Right lung (tissue), 5 donors: ENCODE data around the gene DDX25. TPM values are rescaled to one million over a fixed set of nuclear protein-coding genes. Genes with fewer than 3 reads are reported as not detected.
"Not testable (repeated sequence)": the region's sequence is repeated elsewhere in the genome, so short reads cannot be mapped to it uniquely, and the experiment has no call there.

ENCODE experiments used
- DNase-seq, 2 donors: peaks; one replicate each; pipeline ENCODE4 v3.0.0-alpha.2; 2013
- polyA plus RNA-seq, 5 donors: library from polyadenylated mRNA; unstranded; fragments of 120-200 nt; gene quantifications; one replicate each; pipeline versions ENCODE4 v1.2.1 to v1.2.3, GENCODE V29; 2013; ENCODE audit warnings: inconsistent platforms in 1 of 5, low replicate concordance in 1 of 5; ENCODE audit not compliant: insufficient read length in 5 of 5, insufficient read depth in 1 of 5

The DDX25 gene
- polyA plus RNA-seq, 5 donors: 0.94 to 2.6 (median 2.0) TPM

DNA sequence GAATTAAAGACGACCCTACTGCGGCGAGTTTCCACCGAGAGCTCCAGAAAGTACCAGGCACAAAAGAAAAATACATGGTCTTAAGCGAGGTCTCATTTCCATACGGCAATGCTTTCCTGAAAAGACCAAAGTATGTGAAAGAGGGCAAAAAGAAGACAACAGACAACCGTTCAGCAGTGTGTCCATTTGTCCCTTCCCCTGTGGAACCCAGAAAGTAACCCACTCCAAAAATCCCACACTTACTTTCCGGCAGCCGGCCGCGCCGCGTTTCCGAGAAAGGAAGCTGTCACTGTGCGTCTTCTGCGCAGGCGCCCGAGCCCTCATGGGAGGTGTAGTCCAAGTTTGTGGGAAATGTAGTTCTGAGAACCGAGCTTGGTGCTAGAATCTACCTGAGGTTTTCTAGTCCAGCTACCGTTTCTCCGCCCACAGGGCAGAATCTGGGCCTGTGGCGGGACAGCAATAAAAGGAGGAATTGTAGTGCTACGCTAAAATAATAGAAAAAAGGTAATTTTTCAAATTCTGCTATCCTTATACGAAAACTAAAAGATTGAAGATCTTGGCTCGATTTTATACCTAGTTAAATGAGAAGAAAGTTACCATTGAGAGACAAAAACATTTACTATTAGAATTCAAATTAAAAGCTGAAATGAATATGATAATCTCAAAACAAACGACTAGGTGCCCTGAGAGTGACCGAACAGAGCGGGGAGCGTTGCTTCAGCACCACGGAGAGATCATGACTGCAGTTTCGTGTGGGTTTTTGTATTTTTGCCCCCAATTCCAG is 1.2 kb upstream of the DDX25 start, which contains the start of gene PUS3:
TSS of gene PUS3 (minus strand) at position 280 of the 784 bp plus-strand sequence. CDS start 6,922 bp downstream, outside the sequence.
- peak; percentile 79 to 81 for DNase-seq

DNA sequence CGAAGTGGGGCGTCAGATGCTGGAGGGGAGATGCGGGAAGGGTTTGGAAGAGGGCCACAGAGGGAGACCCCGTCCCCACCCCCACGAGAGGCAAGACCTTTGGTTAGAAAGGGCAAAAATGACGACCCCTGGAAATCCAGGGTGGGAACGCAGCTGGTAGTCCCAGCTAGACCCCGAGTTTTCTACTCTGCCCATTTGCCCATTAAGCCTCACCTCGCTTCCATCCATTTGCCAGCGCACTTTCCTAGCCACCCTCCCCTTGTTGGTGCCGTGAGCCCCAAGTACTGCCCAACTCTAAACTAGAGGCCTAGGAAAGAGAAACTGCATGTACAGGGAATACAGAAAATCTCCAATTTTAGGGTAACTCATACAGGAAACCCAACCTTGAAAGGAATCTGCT is 370 bp downstream of the DDX25 start:
- DNase-seq: no peak

GRCh38 chr11:125910226-125910849 is 6.0 kb downstream of the DDX25 start:
- DNase-seq: no peak

GRCh38 chr11:125914601-125915000 is 10.3 kb downstream of the DDX25 start:
- not testable (repeated sequence) for DNase-seq

DNA sequence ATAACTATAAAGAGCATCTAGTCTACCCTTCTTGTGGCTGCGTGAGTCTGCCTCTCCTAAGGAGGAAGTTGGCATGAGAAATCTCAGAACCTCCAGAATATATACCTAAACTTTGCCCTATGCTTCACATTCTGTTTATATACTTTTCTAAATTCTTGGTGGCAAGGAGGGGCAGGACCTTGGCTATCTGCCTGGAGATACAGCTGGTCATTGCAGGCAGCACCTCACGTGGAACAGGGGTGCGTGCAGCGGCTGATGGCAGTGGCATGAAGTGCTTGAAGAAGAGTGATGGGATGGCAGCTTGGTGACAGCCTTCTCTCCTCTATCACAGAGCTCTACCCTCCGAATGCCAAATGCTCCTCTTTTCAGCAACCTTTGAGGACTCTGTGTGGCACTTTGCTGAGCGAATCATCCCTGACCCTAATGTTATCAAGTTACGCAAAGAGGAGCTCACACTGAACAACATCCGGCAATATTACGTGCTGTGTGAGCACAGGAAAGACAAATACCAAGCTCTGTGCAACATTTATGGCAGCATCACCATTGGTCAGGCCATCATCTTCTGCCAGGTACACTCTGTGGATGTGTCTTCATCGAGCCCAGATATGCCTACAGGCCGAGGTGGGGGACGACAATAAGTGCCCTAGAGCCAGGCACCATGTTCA is 12.5 kb downstream of the DDX25 start:
- no peak for DNase-seq

DNA sequence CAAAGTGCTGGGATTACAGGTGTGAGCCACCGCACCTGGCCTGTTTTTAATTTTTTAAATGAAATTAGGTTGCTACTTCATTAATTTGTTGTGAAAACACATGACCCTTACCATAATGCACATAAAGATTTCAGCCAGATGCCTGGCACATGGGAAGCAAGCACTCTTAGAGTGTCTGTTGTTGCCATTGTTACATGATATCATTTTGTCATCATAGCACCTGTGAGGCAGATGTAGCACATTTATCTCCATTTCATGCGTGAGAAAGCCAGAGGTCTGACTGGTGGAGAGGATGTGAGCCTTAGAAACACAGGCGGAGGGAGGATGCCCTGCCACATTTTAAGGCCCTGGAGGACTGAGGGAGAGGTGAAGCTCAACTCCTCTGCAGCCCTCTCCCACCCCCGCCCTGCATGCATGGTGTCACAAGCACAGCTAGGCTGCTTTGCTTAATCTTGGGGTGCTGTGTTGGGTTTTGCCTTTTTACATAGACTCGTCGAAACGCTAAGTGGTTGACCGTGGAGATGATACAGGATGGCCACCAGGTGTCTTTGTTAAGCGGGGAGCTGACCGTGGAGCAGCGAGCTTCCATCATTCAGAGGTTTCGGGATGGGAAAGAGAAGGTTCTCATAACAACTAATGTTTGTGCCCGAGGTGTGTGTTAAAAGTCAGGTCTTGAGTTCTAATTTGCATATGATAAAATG is 14.0 kb downstream of the DDX25 start:
- no peak for DNase-seq

- DNase-seq: no peak
Measured at GRCh38 chr11:125921042-125921441, 16.7 kb downstream of the DDX25 start.

DNA sequence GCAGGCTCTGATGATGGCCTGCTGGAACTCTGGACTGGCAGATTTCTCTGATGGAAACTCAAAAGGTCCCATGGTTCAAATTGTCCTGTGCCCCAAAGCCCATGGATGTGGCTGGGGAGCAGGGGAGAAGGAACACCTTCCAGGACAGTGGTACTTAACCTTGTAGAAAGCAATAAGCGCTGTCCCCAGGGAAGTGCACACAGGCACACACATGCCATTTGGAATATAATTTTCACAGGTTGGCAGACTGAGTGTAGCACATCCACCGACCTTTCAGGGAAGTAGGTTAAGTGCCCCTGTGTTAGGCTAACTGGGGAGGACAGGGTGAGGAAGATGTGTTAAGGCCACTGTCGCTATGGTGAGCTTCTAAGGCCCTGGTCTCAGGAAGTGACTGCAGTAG is 17.8 kb downstream of the DDX25 start:
- no peak for DNase-seq

- peak; percentile 49 to 57 for DNase-seq
Measured at GRCh38 chr11:125923012-125923579, 18.8 kb downstream of the DDX25 start.

GRCh38 chr11:125923633-125924032 is 19.3 kb downstream of the DDX25 start:
- DNase-seq: no peak

- no peak for DNase-seq
Measured at GRCh38 chr11:125924384-125925007, 20.2 kb downstream of the DDX25 start.

- DNase-seq: no peak
Measured at GRCh38 chr11:125925247-125925740, 21.0 kb downstream of the DDX25 start.

GRCh38 chr11:125925804-125926203 is 21.5 kb downstream of the DDX25 start:
- no peak for DNase-seq

DNA sequence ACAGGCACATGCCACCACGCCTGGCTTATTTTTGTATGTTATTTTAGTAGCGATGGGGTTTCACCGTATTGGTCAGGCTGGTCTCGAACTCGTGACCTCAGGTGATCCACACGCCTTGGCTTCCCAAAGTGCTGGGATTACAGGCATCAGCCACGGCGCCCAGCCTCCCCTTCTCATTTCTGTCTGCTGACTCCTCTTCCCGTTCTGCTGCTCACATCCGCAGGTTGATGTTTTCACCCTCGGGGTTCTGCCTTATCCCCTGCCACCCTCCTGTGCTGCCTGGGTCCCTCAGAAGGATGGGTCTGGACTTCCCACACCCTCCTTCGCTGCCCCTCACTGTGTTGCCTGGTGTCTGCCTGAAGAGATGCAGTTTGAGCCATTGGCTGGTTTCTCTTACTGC is 22.4 kb downstream of the DDX25 start:
- no peak for DNase-seq

DNA sequence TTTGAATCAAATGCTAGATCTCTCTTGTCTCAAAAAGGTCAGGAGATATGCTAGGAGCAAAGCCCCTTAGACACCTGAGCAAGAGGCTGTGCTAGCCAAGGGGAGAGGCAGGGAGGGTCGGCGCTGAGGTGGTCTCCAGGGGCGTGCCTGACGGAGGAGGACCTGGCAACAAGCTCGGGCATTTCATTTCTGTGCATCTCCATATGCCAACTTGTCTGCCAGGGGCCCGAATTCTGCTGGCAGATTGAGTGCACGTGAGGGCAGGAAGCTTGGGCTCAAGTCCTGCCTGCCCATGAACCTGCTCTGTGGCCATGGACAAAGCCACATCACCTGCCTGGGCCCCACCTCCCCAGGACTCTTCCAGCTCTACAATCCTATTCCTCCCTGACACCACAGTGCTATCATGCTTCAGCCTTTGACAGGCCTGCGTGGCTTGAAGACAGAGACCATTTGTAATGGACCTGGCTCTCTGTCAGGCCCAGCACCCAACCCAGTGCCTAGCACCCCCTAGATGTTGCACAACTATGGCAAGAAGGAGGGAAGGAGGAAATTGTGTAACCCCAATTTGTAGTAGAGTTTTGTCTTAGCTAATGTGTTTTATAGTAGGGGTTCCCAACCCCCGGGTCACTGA is 25.3 kb downstream of the DDX25 start:
- no peak for DNase-seq

DNA sequence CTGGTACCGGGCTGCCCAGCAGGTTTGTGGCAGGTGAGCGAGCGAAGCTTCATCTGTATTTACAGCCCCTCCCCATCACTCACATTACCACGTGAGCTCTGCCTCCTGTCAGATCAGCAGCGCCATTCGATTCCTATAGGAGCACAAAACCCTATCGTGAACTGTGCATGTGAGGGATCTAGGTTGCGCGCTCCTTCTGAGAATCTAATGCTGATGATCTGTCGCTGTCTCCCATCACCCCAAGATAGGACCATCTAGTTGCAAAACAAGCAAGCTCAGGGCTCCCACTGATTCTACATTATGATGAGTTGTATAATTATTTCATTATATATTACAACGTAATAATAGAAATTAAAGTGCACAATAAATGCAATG is 25.8 kb downstream of the DDX25 start:
- DNase-seq: no peak

- no peak for DNase-seq
Measured at GRCh38 chr11:125931116-125931515, 26.8 kb downstream of the DDX25 start.

- no peak for DNase-seq
Measured at GRCh38 chr11:125931668-125932067, 27.4 kb downstream of the DDX25 start.

- no peak for DNase-seq
Measured at GRCh38 chr11:125932301-125932700, 28.0 kb downstream of the DDX25 start.

- no peak for DNase-seq
Measured at GRCh38 chr11:125933030-125933813, 28.9 kb downstream of the DDX25 start.
